ENCODE measurements around the gene BCL2L11.

The BCL2L11 gene

GRCh38 chr2:111198701-111199100 lies 78.0 kb downstream of the BCL2L11 start:
- no peak for DNase-seq

- no peak for DNase-seq
Measured at GRCh38 chr2:111199840-111200239, 79.1 kb downstream of the BCL2L11 start.

- no peak for DNase-seq
Measured at GRCh38 chr2:111200333-111200881, 79.7 kb downstream of the BCL2L11 start.

- DNase-seq, result no peak
Measured at GRCh38 chr2:111201214-111201613, 80.5 kb downstream of the BCL2L11 start.

GRCh38 chr2:111202266-111203040 lies 81.7 kb downstream of the BCL2L11 start:
- no peak for DNase-seq

GRCh38 chr2:111204706-111205105 lies 84.0 kb downstream of the BCL2L11 start:
- no peak for DNase-seq

- no peak for DNase-seq
Measured at GRCh38 chr2:111205774-111206173, 85.1 kb downstream of the BCL2L11 start.

GRCh38 chr2:111207851-111208250 lies 87.1 kb downstream of the BCL2L11 start:
- DNase-seq, result no peak

- DNase-seq, result no peak
Measured at GRCh38 chr2:111208639-111209038, 87.9 kb downstream of the BCL2L11 start.

GRCh38 chr2:111209045-111209514 lies 88.4 kb downstream of the BCL2L11 start:
- no peak for DNase-seq

GRCh38 chr2:111210036-111210435 lies 89.3 kb downstream of the BCL2L11 start:
- DNase-seq, result no peak

- DNase-seq, result no peak
Measured at GRCh38 chr2:111213877-111214276, 93.2 kb downstream of the BCL2L11 start.

- no peak for DNase-seq
Measured at GRCh38 chr2:111216811-111217652, 96.3 kb downstream of the BCL2L11 start.

Measured in effector CD4-positive, alpha-beta T cell (primary cell).